ENCODE data around the gene PHRF1.

The PHRF1 gene

DNA sequence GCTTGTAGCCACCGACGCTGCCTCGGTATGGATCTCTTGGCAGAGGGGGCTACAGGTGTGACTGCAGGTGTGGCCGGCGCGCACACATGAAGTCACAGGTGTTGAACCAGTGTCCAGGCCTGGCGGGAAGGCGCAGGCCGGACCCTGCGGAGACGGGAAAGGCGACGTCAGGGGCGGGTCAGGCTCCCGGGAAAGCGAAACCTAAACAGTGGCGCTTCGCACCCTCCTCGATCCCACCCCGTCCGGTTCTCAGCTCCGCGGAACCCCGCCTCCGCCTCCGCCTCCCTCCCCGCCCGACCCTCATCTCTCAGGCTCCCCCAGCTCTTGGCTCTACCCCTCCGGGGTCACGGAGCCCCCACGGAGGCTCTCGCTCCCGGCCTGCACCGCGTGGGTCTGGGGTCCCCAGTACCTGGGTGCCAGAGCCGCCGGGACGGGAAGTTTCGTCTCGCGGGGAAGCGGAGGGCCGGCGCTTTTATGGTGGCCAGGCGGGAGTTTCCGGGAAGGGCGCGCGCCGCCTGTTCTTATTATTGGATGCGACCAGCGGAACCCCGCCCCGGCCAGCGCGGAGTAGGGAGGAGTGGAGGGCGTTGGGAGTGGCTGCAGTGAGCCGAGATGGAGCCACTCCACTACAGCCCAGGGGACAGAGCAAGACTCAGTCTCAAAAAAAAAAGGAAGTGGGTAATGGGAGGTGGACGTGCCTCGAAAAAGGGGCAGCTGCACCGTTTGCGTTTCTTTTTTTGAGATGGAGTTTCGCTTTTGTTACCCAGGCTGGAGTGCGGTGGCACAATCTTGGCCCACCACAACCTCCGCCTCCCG, 39.4 kb downstream of the PHRF1 start, which contains the start of gene IRF7:
Gene IRF7 (minus strand): TSS at position 447 of the 816 bp plus-strand sequence. CDS start 586 bp downstream, outside the sequence.
- peak; percentile 88 for DNase-seq (ENCODE audit: low spot score)

GRCh38 chr11:616320-617198, 40.3 kb downstream of the PHRF1 start:
- no peak for DNase-seq (ENCODE audit: low spot score)

- no peak for DNase-seq (ENCODE audit: low spot score)
Measured at GRCh38 chr11:617199-617911, 41.1 kb downstream of the PHRF1 start.

- no peak for DNase-seq (ENCODE audit: low spot score)
Measured at GRCh38 chr11:617912-618682, 41.8 kb downstream of the PHRF1 start.

DNA sequence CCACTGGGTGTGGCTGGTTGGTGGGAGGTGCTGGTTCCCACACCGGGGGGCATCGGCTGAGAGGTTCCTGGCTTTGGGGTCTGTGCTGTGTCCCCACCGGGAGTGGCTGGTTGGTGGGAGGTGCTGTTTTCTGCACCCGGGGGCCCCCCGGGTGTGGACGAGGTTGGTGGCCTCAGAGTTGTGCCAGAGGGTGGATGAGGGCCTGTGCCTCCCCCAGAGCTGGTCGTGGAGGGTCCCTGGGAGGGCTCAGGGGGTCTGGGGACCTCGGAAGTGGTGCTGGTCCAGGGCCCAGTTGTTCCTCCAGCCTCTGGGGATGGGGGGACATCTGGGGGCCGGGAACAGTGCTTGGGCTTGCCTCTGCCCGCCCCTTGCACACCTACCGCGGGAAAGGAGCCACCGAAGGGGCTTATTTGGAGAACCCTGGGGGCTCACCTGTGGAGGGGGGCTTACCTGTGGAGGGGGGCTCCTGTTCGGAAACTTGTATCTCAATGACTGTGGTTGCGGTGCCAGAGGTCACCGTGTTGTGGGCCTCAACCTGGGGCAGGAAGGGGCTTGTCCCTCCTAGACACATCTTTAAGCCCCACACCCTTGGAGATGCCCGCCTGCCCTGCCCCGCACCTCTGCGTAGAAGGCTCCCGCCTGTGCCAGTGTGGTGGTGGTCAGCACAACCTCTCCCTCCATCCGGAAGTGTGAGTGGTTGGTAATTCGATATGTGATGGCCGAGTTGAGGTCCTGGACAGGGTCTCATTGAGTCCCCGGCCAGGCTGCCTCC, 42.8 kb downstream of the PHRF1 start:
- no peak for DNase-seq (ENCODE audit: low spot score)

DNA sequence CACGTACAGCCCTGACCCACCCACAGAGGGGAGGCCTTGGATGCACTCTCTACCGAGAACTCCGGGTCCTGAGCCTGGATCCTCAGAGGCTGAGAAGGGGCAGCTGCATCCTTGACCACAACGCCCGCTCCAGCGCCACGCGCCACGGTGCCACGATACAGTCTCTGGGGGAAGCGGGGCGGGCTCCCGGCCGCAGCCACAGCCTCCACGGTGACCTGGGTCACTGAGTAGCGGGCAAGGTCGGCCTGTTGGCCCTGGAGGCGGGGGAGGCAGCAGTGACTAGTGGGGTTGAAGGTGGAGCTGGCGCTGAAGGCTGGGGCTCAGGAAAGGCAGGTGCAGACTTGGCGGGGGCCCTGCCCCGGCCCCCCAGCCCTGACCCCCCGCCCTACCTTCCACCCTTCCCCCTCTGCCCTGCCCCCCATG, 43.4 kb downstream of the PHRF1 start:
- no peak for DNase-seq (ENCODE audit: low spot score)

DNA sequence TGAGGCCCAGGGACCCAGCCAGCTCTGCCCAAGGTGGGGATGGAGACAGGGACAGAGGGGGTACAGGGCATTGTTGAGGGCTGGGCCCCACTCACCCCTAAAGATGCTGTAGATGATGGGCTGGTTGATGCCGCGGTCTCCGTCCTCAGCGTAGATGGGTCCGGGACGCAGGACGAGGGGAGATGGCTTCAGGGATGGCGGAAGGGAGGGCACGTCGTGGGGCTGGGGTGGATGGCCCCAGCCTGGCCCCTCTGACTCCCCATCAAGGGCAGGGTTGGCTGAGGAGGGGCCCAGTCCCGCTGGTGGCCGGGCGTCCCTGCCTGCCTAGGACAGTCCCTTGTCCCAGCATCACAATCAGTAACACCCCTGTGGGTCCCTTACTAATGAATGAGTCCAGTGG, 43.9 kb downstream of the PHRF1 start:
- no peak for DNase-seq (ENCODE audit: low spot score)

DNA sequence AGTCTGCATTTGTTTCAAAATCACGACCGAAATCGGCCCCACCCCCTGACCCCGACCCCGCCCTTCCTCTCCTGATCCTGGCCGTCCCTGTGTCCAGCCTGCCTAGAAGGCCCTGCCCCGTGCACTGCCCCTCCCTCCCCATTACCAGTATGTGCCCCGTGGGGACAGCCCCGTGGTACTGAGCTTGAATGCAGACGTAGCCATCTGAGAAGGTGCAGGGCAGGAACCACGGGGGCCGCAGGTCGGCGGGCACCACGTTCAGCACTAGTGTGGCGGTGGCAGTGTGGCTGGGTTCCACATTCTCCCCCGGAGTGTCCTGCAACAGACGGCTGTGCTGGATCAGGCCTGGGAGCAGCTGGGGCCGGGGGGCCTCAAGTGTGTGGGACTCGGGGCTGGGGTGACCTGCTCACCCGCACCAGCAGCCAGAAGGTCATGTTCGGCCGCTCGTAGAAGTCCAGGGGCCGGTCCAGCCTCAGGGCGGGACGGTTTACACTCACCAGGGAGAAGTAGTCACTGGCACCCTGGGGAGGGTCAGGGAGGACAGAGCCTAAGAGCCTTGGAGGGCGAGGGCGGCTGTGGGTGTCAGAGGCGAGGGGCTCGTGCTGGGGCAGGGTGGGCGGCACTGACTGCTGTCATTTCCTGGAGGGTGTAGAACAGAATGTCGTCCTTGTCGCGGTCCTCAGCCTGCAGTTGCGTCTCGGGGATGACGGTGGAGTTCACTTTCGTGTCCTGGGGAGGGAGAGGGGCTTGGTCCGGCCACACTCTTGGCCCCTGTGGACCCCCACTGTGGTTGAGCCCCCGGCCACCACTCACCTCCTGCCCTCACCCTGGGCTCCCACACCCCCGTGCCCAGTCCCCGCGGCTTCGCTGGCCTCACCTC, 44.9 kb downstream of the PHRF1 start:
- no peak for DNase-seq (ENCODE audit: low spot score)

GRCh38 chr11:621838-622237, 45.6 kb downstream of the PHRF1 start:
- DNase-seq (ENCODE audit: low spot score) = no peak

GRCh38 chr11:623349-623869, 47.1 kb downstream of the PHRF1 start:
- no peak for DNase-seq (ENCODE audit: low spot score)

- no peak for DNase-seq (ENCODE audit: low spot score)
Measured at GRCh38 chr11:623999-624704, 47.9 kb downstream of the PHRF1 start.

GRCh38 chr11:624705-625635, 48.7 kb downstream of the PHRF1 start, which contains the start of gene CDHR5:
TSS of gene CDHR5 (minus strand) at chr11:624955. CDS start at chr11:624902, 53 bp downstream.
- no peak for DNase-seq (ENCODE audit: low spot score)

DNA sequence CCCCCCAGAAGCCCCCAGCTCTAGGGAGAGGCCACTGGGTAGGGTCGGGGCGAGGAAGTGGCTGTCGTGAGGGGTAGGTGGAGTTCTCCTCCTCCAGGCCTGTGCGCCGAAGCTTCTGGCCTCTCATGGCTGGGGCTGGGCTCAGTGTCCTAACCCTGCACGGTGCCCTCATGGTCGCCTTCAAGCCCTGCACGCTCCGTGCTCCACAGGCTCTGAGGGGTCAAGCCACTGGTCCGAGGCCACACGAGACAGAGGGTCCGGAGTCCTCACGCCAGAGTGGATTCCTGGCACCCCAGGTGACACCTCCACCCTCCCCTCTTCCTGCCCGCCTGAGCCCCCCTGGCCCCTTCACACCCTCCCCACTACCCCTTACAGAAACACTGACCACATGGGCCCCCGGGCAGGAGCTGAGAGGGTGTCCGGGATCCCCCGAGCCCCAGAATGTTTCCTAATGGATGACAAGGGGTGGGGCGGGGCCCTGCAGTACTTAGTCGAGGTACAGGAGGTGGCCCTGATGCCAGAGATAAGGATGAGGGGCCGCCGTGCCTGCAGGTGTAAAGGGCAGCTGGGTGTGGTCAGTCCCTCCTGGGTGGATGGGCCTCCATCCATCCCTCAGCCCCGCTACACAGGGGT, 49.5 kb downstream of the PHRF1 start:
- DNase-seq (ENCODE audit: low spot score) = no peak

GRCh38 chr11:626475-627307, 50.4 kb downstream of the PHRF1 start, which contains the start of gene SCT:
TSS of gene SCT (minus strand) at chr11:627181. CDS start at chr11:627143, 38 bp downstream.
- DNase-seq (ENCODE audit: low spot score) = no peak

GRCh38 chr11:627308-627576, 51.0 kb downstream of the PHRF1 start:
- DNase-seq (ENCODE audit: low spot score) = no peak

- DNase-seq (ENCODE audit: low spot score) = no peak
Measured at GRCh38 chr11:628056-628455, 51.8 kb downstream of the PHRF1 start.
